Caco-2 (cell line): ENCODE results near the gene CEP55. TPM values are rescaled to one million over a fixed set of nuclear protein-coding genes. Genes with fewer than 3 reads are reported as not detected.

ENCODE experiments used
- BruUV-seq: library from RNA; stranded (reverse); fragments of 400-500 nt; replicated peaks from 2 replicates; lab custom pipeline; 2021; lab: Mats Ljungman, UMichigan
- CTCF ChIA-PET: fragments of 300-600 bp; sonication (Branson Sonifier 250); formaldehyde crosslinking; loops from one replicate; lab custom pipeline; 2022; ENCODE audit warnings: antibody characterized with exemption; lab: Charles Lee
- POLR2A ChIA-PET: fragments of 300-600 bp; sonication (Branson Sonifier 250); formaldehyde crosslinking; loops from one replicate; lab custom pipeline; 2022; ENCODE audit warnings: antibody characterized with exemption; lab: Charles Lee
- DNase-seq, 2 experiments: peaks; one replicate each; pipeline versions ENCODE4 v3.0.0 to v3.0.0-alpha.2; 2020 to 2022
- H3K27me3 ChIP-seq: replicated peaks from 2 replicates; pipeline ENCODE4 v1.6.0; 2011; ENCODE audit warnings: low read length; ENCODE audit not compliant: control insufficient read depth, insufficient read depth
- H3K36me3 ChIP-seq: 2 replicates; pipeline ENCODE4 v1.5.1; 2011; ENCODE audit warnings: low read length; ENCODE audit not compliant: control insufficient read depth, insufficient read depth
- H3K4me1 ChIP-seq: fragments of 250-450 bp; sonication (Bioruptor Pico); 2 replicates; pipeline ENCODE4 v1.5.1; 2020; ENCODE audit warnings: mild to moderate bottlenecking
- H3K4me3 ChIP-seq: 2 replicates; pipeline ENCODE4 v1.5.1; 2011; ENCODE audit warnings: low read depth, mild to moderate bottlenecking, control low read depth, low read length
- H3K9me3 ChIP-seq: fragments of 250-450 bp; sonication (Bioruptor Pico); 2 replicates; pipeline ENCODE4 v1.5.1; 2020; ENCODE audit warnings: mild to moderate bottlenecking, moderate library complexity
- H3K27ac Mint-ChIP-seq: one replicate; pipeline ENCODE4 v1.8.0; 2022; ENCODE audit warnings: mixed read lengths; ENCODE audit not compliant: unreplicated experiment
- H3K27me3 Mint-ChIP-seq: one replicate; pipeline ENCODE4 v1.8.0; 2022; ENCODE audit warnings: mixed read lengths; ENCODE audit not compliant: insufficient read depth, unreplicated experiment
- H3K36me3 Mint-ChIP-seq: one replicate; pipeline ENCODE4 v1.8.0; 2022; ENCODE audit warnings: mild to moderate bottlenecking, mixed read lengths; ENCODE audit not compliant: insufficient read depth, unreplicated experiment
- H3K4me1 Mint-ChIP-seq: one replicate; pipeline ENCODE4 v1.8.0; 2022; ENCODE audit warnings: low read depth, mixed read lengths; ENCODE audit not compliant: unreplicated experiment
- H3K4me3 Mint-ChIP-seq: one replicate; pipeline ENCODE4 v1.8.0; 2022; ENCODE audit warnings: mild to moderate bottlenecking, moderate library complexity, mixed read lengths; ENCODE audit not compliant: unreplicated experiment
- H3K9me3 Mint-ChIP-seq: one replicate; pipeline ENCODE4 v1.8.0; 2022; ENCODE audit warnings: mixed read lengths; ENCODE audit not compliant: unreplicated experiment
- intact Hi-C: fragments of 100-400 bp; cut with micrococcal nuclease; formaldehyde crosslinking; loops from one replicate; pipeline ENCODE4 v1.10.0; 2022; ENCODE audit not compliant: unreplicated experiment
- total RNA-seq: library from RNA; stranded (reverse); gene quantifications from 2 replicates; pipeline ENCODE4 v1.2.3, GENCODE V29; 2022
- TF ChIP-seq, protein P1 (sequence below), 2 experiments: fragments of 200-600 bp in 1 of 2; IDR thresholded peaks; 1 replicate in 1 of 2; 2 replicates in 1 of 2; pipeline versions ENCODE4 v1.5.1 to v1.8.0; 2011 to 2022; ENCODE audit warnings: antibody characterized with exemption in 1 of 2, control low read depth in 1 of 2, inconsistent platforms in 1 of 2, low read depth in 1 of 2, low read length in 1 of 2, mild to moderate bottlenecking in 1 of 2, moderate library complexity in 1 of 2; ENCODE audit not compliant: insufficient read depth in 1 of 2, severe bottlenecking in 1 of 2, unreplicated experiment in 1 of 2

Gene CEP55
- total RNA-seq, 1 experiment from 2014 or later = 65.3 TPM

DNA sequence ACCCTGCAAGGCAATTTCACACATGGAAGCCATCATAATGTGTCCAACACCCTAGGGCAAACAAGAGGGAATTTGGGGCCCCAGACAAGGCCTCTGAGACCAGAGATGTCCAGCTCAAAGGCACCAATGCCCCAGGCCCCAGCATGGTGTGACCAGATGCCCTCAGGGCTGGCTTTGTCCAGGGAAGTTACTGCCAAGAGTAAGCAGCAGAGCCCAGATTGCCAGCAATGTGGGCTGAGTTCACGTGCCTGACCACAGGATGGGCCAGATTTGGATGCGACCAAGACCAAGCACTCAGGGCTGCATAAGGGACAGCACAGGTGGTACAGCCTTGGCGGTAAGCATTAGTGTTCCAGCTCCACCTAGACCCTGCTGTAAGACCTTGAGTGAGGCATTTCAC, 27.0 kb upstream of the CEP55 start:
- H3K27me3 Mint-ChIP-seq = no peaks in the 10 kb centered on the region
- Histone ChIP-seq H3K9me3 (no peaks in the 10 kb centered on the region), H3K4me1 (peaks cover 86% of the 10 kb centered on the region), H3K27me3 (no peaks in the 10 kb centered on the region), H3K36me3 (peaks cover 2% of the 10 kb centered on the region), H3K4me3 (no peak overlapping the region)
- H3K4me3 Mint-ChIP-seq = no peak overlapping the region
- DNase-seq = peak in 1 of 2 experiments; percentile 49
- intact Hi-C loops = no loop called here
- peaks cover 77% of the 10 kb centered on the region for H3K36me3 Mint-ChIP-seq
- no TSS peak for BruUV-seq
- TF ChIP-seq, protein P1, sequence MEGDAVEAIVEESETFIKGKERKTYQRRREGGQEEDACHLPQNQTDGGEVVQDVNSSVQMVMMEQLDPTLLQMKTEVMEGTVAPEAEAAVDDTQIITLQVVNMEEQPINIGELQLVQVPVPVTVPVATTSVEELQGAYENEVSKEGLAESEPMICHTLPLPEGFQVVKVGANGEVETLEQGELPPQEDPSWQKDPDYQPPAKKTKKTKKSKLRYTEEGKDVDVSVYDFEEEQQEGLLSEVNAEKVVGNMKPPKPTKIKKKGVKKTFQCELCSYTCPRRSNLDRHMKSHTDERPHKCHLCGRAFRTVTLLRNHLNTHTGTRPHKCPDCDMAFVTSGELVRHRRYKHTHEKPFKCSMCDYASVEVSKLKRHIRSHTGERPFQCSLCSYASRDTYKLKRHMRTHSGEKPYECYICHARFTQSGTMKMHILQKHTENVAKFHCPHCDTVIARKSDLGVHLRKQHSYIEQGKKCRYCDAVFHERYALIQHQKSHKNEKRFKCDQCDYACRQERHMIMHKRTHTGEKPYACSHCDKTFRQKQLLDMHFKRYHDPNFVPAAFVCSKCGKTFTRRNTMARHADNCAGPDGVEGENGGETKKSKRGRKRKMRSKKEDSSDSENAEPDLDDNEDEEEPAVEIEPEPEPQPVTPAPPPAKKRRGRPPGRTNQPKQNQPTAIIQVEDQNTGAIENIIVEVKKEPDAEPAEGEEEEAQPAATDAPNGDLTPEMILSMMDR (IDR thresholded peaks at IDR 0.05; ENCODE audit: insufficient read depth in 1 of 2, low read depth in 1 of 2, low read length in 1 of 2, severe bottlenecking in 1 of 2, unreplicated experiment in 1 of 2) = no peak
- ChIA-PET POLR2A (no interaction called here), CTCF (interaction anchor here (0.6 kb wide), 1 partner anchor 16 kb away, joined by 3 read pairs; no protein-coding TSS in a partner anchor)
- H3K27ac Mint-ChIP-seq = peak overlapping the region; percentile 95
- peaks cover 8% of the 10 kb centered on the region for H3K9me3 Mint-ChIP-seq
- peaks cover 50% of the 10 kb centered on the region for H3K4me1 Mint-ChIP-seq

DNA sequence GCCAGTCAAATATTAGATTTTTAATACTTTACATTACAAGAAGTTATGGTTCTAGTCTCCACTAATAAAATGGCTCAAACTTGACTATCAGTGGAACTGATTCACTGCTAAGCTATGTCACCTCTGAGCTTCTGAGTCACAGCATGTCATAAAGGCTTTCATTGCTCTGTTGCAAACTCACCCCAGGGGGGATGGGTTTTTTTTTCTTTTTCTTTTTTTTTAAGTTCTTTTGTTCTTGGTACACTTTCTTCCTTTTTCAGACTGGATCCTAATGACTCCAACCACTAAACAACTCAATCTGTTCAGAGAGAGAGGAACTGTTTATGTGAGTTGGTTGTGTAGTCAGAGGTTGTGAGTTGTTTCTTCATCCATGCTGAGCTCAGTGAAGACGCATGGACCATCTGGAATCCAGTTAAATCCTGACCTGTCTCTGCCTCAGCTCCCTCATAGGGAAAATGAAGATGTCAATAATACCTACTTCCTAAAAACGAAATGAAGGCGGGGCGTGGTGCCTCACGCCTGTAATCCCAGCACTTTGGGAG, 25.2 kb upstream of the CEP55 start:
- CTCF ChIA-PET = interaction anchor here (0.7 to 1.2 kb wide), 7 partner anchors 11 to 95 kb away, joined by 3 to 15 read pairs (median 4); partner anchors contain the start of gene MYOF
- H3K4me3 ChIP-seq = no peak overlapping the region

DNA sequence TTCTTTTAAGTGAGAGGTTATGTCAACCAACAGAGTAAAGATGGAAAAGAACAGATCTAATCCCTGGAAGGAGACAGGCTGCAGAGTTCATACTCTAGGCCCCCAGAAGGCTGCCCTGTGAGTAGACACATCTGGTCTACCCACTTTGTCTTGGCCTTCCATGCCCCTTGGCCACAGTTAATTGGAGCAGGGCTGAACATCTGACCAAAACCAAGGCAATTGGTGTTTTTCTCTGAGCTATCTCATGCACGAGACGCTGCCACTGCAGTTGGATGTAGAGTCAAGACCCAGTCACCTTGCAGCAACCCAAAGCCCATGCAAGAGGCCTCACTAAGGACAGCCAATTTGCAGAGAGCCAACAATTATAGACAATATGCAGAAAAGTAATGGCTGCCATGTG, 23.3 kb upstream of the CEP55 start:
- CTCF ChIA-PET = no interaction called here
- H3K27me3 Mint-ChIP-seq = no peaks in the 10 kb centered on the region

More for the DNA sequence above, 25.2 kb upstream of the CEP55 start:
- no peaks in the 10 kb centered on the region for H3K27me3 ChIP-seq
- Mint-ChIP-seq H3K9me3 (peaks cover 8% of the 10 kb centered on the region), H3K27ac (peak overlapping the region; percentile 95), H3K4me3 (peak overlapping the region; percentile 37), H3K4me1 (peaks cover 51% of the 10 kb centered on the region), H3K36me3 (peaks cover 67% of the 10 kb centered on the region), H3K27me3 (no peaks in the 10 kb centered on the region)
- DNase-seq = peak; percentile 61 to 72
- TF ChIP-seq, protein P1 (IDR thresholded peaks at IDR 0.05; ENCODE audit: insufficient read depth in 1 of 2, low read depth in 1 of 2, low read length in 1 of 2, severe bottlenecking in 1 of 2, unreplicated experiment in 1 of 2) = no peak
- H3K9me3 ChIP-seq = no peaks in the 10 kb centered on the region
- intact Hi-C loops = loop anchor here (2.0 kb wide), 1 partner anchor 34 kb away; no protein-coding TSS in a partner anchor
- peaks cover 2% of the 10 kb centered on the region for H3K36me3 ChIP-seq
- POLR2A ChIA-PET = interaction anchor here (0.5 to 2.0 kb wide), 11 partner anchors 9 to 931 kb away, joined by 3 to 28 read pairs (median 4); partner anchors contain the start of gene MYOF
- H3K4me1 ChIP-seq = peaks cover 88% of the 10 kb centered on the region
- TSS peak; percentile 81 for BruUV-seq

More for the DNA sequence above, 23.3 kb upstream of the CEP55 start:
- no peak overlapping the region for H3K4me3 Mint-ChIP-seq
- BruUV-seq = no TSS peak
- peaks cover 72% of the 10 kb centered on the region for H3K36me3 Mint-ChIP-seq
- TF ChIP-seq, protein P1 (IDR thresholded peaks at IDR 0.05; ENCODE audit: insufficient read depth in 1 of 2, low read depth in 1 of 2, low read length in 1 of 2, severe bottlenecking in 1 of 2, unreplicated experiment in 1 of 2) = no peak
- H3K4me3 ChIP-seq = no peak overlapping the region
- H3K4me1 Mint-ChIP-seq = peaks cover 58% of the 10 kb centered on the region
- intact Hi-C loops = no loop called here
- peak overlapping the region; percentile 82 for H3K27ac Mint-ChIP-seq
- H3K36me3 ChIP-seq = peaks cover 2% of the 10 kb centered on the region
- POLR2A ChIA-PET = no interaction called here
- peaks cover 85% of the 10 kb centered on the region for H3K4me1 ChIP-seq
- DNase-seq = no peak
- no peaks in the 10 kb centered on the region for H3K27me3 ChIP-seq
- H3K9me3 ChIP-seq = no peaks in the 10 kb centered on the region
- peaks cover 8% of the 10 kb centered on the region for H3K9me3 Mint-ChIP-seq
